ENCODE measurements around the gene ZBTB46. TPM values are rescaled to one million over a fixed set of nuclear protein-coding genes. Genes with fewer than 3 reads are reported as not detected.
"Not testable (repeated sequence)": the region's sequence is repeated elsewhere in the genome, so short reads cannot be mapped to it uniquely, and the experiment has no call there.

Gene ZBTB46
- total RNA-seq, 1 experiment from 2014 or later: 1.0 TPM

DNA sequence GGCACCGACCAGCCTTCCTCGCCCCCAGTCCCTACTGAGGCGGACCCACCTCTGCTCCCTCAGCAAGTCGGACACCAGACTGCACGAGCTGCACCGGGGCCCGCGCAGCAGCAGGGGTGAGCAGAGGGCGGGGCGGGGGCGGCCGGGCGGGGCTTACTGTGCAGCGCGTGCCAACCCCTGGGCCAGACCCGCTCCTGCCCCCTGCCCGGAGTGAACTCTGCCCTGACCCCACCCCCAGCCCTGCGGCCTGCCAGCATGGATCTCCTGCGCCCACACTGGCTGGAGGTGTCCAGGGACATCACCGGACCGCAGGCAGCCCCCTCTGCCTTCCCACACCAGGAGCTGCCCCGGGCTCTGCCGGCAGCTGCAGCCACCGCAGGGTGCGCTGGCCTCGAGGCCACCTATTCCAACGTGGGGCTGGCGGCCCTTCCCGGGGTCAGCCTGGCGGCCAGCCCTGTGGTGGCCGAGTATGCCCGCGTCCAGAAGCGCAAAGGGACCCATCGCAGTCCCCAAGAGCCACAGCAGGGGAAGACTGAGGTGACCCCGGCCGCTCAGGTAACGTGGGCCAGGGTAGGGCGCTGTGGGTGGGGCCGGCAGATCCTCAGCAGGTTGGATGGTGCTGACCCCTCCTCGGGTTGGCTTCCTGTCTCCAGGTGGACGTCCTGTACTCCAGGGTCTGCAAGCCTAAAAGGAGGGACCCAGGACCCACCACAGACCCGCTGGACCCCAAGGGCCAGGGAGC lies 92.9 kb downstream of the ZBTB46 start:
- in situ Hi-C loops (cut with HindIII; ENCODE audit: low pct_unique_long_range_greater_than_20kb, low sequenced_read_pairs): no loop called here
- no peak for DNase-seq (ENCODE audit: low read depth, low spot score)

- DNase-seq (ENCODE audit: low read depth, low spot score): no peak
- in situ Hi-C loops (cut with HindIII; ENCODE audit: low pct_unique_long_range_greater_than_20kb, low sequenced_read_pairs): no loop called here
Observed at GRCh38 chr20:63737695-63737944, 93.4 kb downstream of the ZBTB46 start.

DNA sequence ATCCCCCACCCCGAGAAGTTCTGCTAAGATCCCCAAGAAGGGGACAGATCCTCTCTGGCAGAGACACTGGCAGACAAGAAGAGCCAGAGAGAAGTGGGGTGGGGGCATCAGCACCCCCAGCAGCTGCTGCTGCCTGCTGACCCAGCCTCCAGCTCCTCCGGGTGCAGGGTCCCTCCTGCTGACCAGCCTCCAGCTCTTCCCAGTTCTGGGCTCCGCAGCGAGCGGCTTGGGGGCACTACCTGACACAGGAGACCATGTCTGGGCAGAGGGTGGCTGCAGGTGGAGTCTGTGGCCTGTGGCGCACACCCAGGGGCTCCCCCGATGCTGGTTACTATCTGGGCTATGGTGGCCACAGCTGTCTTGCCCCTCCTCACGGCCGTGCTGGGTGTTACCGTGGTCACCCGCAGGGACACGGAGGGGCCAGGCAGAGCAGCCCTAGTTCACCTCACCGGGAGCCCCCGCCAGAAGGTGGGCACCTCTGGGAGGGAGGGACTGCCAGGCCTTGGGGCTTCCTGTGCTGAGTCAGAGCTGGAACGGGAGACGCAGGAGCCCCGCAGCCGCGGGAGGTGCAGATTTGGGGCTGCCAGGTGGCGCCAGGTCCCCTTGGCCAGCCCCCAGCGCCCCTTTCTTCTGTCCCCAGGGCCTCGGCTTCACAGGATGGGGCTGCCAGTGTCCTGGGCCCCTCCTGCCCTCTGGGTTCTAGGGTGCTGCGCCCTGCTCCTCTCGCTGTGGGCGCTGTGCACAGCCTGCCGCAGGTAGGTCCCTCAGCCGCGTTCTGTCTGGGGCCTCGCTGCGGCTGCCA lies 94.0 kb downstream of the ZBTB46 start:
- no peak for DNase-seq (ENCODE audit: low read depth, low spot score)
- in situ Hi-C loops (cut with HindIII; ENCODE audit: low pct_unique_long_range_greater_than_20kb, low sequenced_read_pairs): no loop called here

DNA sequence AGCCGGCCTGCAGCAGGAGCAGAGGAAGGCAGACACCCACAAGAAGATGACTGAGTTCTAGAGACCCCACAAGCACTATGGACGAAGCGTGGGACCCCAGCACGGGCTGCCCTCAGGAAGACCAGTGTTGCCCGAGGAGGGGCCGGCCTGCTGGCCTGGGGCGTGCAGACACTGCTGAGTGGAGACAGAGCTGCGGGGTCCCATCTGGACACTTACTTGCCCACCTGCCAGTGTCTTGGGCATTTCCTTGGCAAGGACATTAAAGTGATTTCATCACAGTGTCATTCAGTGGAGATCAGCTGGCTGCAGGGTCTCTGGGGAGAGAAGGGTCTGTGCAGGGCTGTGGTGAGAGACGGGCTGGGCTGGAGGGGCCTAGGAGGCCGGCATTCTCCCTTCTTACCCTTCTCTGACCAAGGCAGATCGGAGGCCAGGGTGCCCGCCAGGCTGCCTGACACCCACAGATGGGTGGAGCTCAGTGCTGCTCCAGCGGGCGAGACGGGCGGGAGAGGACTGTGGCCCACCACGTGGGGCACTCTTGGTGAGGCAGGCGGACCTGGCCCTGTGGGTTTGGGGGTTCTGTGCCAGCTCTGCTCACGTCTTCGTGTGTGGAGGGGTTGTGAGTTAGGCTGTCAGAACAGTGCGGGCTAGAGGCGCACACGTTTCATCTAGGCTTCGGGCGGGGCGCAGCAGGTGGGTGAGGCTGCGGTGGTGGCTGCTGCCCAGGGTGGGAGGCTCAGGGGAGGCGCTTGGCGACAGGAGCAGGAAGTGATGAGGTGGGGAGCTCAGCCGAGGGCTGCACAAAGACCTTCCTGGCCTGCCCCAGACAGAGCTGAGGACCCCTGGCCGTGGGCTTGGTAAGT lies 95.0 kb downstream of the ZBTB46 start, which contains the start of gene LIME1:
LIME1 (plus strand) TSS at position 806 of the 860 bp plus-strand sequence. CDS start 886 bp downstream, outside the sequence.
- DNase-seq (ENCODE audit: low read depth, low spot score): no peak
- in situ Hi-C loops (cut with HindIII; ENCODE audit: low pct_unique_long_range_greater_than_20kb, low sequenced_read_pairs): no loop called here

DNA sequence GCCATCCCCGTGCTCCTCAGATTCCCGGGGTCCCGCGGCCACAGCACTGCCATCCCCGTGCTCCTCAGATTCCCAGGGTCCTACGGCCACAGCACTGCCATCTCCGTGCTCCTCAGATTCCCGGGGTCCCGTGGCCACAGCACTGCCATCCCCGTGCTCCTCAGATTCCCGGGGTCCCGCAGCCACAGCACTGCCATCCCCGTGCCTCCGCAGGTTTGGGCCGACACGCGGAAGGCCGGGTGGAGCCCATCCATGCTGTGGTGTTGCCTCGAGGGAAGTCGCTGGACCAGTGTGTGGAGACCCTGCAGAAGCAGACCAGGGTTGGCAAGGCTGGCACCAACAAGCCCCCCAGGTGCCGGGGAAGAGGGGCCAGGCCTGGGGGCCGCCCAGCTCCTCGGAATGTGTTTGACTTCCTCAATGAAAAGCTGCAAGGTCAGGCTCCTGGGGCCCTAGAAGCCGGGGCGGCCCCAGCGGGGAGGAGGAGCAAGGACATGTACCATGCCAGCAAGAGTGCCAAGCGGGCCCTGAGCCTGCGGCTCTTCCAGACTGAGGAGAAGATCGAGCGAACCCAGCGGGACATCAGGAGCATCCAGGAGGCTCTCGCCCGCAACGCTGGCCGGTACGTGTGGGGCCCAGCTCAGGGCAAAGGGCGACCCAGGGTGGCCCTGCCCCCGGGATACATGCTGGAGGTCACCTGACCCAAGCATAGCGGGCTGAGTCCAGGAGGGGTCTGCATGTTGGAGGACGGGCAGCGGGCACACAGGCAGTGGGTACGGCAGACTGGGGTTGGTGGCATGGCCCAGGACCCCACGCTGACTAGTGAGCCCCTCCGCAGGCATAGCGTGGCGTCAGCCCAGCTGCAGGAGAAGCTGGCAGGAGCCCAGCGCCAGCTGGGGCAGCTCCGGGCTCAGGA lies 95.9 kb downstream of the ZBTB46 start:
- in situ Hi-C loops (cut with HindIII; ENCODE audit: low pct_unique_long_range_greater_than_20kb, low sequenced_read_pairs): no loop called here
- DNase-seq (ENCODE audit: low read depth, low spot score): no peak

GRCh38 chr20:63734111-63734945 lies 96.7 kb downstream of the ZBTB46 start:
- in situ Hi-C loops (cut with HindIII; ENCODE audit: low pct_unique_long_range_greater_than_20kb, low sequenced_read_pairs): no loop called here

DNA sequence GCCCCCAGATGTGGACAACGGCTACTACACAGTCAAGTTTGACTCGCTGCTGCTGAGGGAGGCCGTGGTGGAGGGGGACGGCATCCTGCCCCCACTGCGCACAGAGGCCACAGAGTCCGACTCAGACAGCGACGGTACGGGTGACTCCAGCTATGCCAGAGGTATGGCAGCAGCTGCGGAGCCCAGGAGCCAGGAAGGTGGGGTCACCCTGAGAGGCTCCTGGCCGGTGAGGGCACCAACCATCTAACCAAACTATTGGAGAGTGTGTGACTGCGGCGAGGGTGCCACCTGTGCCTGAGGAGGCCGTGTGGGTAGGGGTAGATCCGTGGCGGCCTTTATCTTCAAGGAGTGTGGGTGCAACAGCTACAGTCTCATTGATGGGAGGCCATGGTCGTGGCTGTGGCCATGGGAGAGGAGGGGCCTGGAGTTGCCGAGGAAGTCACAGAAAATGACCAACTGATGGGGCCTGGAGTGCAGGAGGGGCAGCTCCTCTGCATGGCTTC lies 97.4 kb downstream of the ZBTB46 start:
- DNase-seq (ENCODE audit: low read depth, low spot score): no peak

More at GRCh38 chr20:63734111-63734945, 96.7 kb downstream of the ZBTB46 start:
- DNase-seq (ENCODE audit: low read depth, low spot score): no peak

GRCh38 chr20:63733117-63733516 lies 97.9 kb downstream of the ZBTB46 start:
- no peak for DNase-seq (ENCODE audit: low read depth, low spot score)
- in situ Hi-C loops (cut with HindIII; ENCODE audit: low pct_unique_long_range_greater_than_20kb, low sequenced_read_pairs): no loop called here

More for the DNA sequence above, 97.4 kb downstream of the ZBTB46 start:
- in situ Hi-C loops (cut with HindIII; ENCODE audit: low pct_unique_long_range_greater_than_20kb, low sequenced_read_pairs): no loop called here

DNA sequence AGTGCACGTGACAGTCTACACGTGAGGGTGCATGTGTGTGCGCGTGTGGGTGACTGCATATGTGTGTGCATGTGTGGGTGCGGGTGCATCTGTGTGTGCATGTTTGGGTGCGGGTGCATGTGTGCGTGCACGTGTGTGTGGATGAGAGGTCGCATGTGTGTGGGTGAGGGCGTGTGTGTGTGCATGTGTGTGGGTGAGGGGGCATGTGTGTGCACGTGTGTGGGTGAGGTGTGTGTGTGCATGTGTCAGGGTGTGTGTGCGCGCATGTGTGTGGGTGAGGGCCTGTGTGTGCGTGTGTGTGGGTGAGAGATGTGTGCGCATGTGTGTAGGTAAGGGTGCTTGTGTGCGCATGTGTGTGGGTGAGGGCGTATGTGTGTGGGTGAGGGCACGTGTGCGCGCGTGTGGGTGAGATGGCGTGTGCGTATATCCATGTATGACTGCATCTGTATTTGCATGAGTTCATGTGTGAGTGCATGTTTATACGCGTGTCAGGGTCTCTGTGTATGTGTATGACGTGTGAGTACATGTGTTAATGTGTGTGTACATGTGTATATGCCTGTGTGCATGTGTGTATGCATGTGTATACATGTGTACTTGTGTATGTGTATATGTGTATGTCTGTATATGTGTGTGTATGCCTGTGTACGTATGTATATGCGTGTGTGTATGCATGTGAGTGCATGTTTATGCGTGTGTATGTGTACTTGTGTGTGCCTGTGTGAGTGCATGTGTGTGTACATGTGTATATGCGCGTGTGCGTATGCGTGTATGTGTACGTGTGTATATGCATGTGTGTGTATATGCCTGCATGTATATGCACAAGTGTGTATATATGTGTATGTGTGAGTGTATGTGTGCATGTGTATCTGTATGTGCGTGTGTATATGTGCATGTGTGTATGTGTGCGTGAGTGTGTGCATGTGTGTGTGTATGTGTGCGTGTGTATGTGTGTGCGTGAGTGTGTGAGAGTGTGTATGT lies 98.7 kb downstream of the ZBTB46 start:
- in situ Hi-C loops (cut with HindIII; ENCODE audit: low pct_unique_long_range_greater_than_20kb, low sequenced_read_pairs): no loop called here
- DNase-seq (ENCODE audit: low read depth, low spot score): no peak

DNA sequence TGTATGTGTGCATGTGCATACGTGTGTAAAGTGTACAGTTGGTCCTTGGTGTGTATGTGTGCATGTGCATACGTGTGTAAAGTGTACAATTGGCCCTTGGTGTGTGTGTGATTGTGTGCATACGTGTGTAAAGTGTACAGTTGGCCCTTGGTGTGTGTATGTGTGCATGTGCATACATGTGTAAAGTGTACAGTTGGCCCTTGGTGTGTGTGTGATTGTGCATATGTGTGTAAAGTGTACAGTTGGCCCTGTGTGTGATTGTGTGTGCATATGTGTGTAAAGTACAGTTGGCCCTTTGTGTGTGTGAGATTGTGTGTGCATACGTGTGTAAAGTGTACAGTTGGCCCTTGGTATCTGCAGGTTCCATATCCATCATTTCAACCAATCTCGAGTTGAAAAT lies 99.7 kb downstream of the ZBTB46 start:
- in situ Hi-C loops (cut with HindIII; ENCODE audit: low pct_unique_long_range_greater_than_20kb, low sequenced_read_pairs): no loop called here
- no peak for DNase-seq (ENCODE audit: low read depth, low spot score)

DNA sequence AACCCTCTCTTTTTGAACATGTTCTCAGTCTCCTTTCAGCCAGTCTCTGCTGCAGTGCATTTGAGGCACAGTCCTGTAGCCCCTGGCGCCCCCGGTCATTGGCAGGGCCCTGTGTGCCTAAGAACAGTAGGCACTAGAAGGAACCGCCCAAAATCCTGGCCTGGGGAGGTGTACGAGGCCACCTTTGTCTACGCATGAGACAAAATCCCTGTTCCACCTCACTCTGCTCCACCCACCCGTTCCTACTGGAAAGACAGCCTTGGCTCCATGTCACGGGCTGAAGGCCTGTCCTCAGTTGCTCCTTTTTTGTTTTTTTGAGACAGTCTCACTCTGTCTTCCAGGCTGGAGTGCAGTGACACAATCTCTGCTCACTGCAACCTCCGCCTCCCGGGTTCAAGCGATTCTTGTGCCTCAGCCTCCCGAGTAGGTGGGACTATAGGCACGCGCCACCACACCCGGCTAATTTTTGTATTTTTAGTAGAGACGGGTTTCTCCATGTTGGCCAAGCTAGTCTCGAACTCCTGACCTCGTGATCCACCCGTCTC lies 100.8 kb downstream of the ZBTB46 start:
- not testable (repeated sequence) for DNase-seq (ENCODE audit: low read depth, low spot score)

GRCh38 chr20:63722967-63723622 lies 108.0 kb downstream of the ZBTB46 start:
- DNase-seq (ENCODE audit: low read depth, low spot score); in situ Hi-C loops (cut with HindIII; ENCODE audit: low pct_unique_long_range_greater_than_20kb, low sequenced_read_pairs): not testable (repeated sequence)

More for the DNA sequence above, 100.8 kb downstream of the ZBTB46 start:
- in situ Hi-C loops (cut with HindIII; ENCODE audit: low pct_unique_long_range_greater_than_20kb, low sequenced_read_pairs): not testable (repeated sequence)

DNA sequence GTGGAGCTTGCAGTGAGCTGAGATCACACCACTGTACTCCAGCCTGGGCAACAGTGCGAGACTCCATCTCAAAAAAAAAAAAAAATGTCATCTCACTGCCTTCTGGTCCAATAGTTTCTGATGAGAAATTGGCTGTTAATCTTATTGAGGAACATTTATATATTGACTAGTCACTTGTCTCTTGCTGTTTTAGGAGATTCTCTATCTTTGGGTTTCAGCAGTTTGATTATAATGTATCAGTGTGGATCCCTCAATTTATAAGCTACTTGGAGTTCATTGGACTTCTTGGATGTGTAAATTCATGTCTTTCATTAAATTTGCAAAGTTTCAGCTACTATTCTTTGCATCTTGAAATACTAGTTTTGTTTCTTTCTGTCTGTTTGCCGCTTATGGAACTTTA lies 112.1 kb downstream of the ZBTB46 start:
- in situ Hi-C loops (cut with HindIII; ENCODE audit: low pct_unique_long_range_greater_than_20kb, low sequenced_read_pairs): no loop called here
- DNase-seq (ENCODE audit: low read depth, low spot score): no peak

DNA sequence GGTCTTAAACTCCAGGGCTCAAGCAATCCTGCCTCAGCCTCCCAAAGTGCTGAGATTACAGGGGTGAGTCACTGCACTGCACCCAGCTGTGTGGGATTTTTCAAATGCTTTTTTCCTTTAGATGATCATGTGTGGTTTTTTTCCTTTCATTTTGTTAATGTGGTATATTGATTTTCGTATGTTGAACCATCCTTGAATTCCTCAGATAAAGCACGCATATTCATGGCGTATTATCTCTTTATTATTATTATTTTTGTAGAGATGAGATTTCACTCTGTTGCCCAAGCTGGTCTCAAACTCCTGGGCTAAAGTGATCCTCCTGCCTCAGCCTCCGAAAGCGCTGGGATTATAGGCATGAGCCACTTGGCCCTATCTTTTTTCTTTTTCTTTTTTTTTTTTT lies 116.2 kb downstream of the ZBTB46 start:
- in situ Hi-C loops (cut with HindIII; ENCODE audit: low pct_unique_long_range_greater_than_20kb, low sequenced_read_pairs): no loop called here
- no peak for DNase-seq (ENCODE audit: low read depth, low spot score)

All from SK-MEL-5 (cell line).